Adrenal gland (tissue), 12 donors: ENCODE measurements around the gene ARHGAP19. TPM values are rescaled to one million over a fixed set of nuclear protein-coding genes. Genes with fewer than 3 reads are reported as not detected.
"Not testable (repeated sequence)": the region's sequence is repeated elsewhere in the genome, so short reads cannot be mapped to it uniquely, and the experiment has no call there.

Experiments used
- DNase-seq, 7 donors: peaks; one replicate each; pipeline ENCODE4 v3.0.0-alpha.2; 2019 to 2020
- H3K27ac ChIP-seq, 5 donors: fragments of 200-600 bp; sonication (generic) in 4 of 5; 1 replicate in 3 of 5; 2 replicates in 2 of 5; pipeline versions ENCODE4 v1.5.1 to v1.8.0; 2016 to 2020; ENCODE audit warnings: mild to moderate bottlenecking in 1 of 5
- H3K27me3 ChIP-seq: fragments of 200-600 bp; 2 replicates; pipeline ENCODE4 v1.8.0; 2021
- H3K36me3 ChIP-seq, 2 donors: fragments of 200-600 bp; replicated peaks in 1 of 2; 1 replicate in 1 of 2; 2 replicates in 1 of 2; pipeline versions ENCODE4 v1.5.1 to v1.8.0; 2018 to 2022
- H3K4me1 ChIP-seq, 2 donors: fragments of 200-600 bp; replicated peaks in 1 of 2; 1 replicate in 1 of 2; 2 replicates in 1 of 2; pipeline versions ENCODE4 v1.5.1 to v1.8.0; 2018 to 2021
- H3K4me3 ChIP-seq, 4 donors: fragments of 200-600 bp; sonication (generic) in 3 of 4; one replicate each; pipeline ENCODE4 v1.5.1; 2016 to 2018
- H3K9me3 ChIP-seq, 3 donors: fragments of 200-600 bp; sonication (generic) in 1 of 3; replicated peaks in 1 of 3; 1 replicate in 2 of 3; 2 replicates in 1 of 3; pipeline versions ENCODE4 v1.5.1 to v1.8.0; 2016 to 2021
- CTCF ChIP-seq, 6 experiments: fragments of 450-650 bp in 4 of 6; fragments of 200-600 bp in 2 of 6; sonication (generic) in 1 of 6; IDR thresholded peaks; 1 replicate in 5 of 6; 2 replicates in 1 of 6; pipeline versions ENCODE4 v1.5.1 to v1.8.0; 2016 to 2021; ENCODE audit warnings: antibody characterized with exemption in 6 of 6, mild to moderate bottlenecking in 2 of 6, moderate library complexity in 1 of 6
- POLR2A ChIP-seq, 2 donors: fragments of 450-650 bp; IDR thresholded peaks; one replicate each; pipeline ENCODE4 v1.6.1; 2017; ENCODE audit warnings: antibody characterized with exemption in 2 of 2, mild to moderate bottlenecking in 2 of 2, moderate library complexity in 1 of 2
- WGBS, 4 donors: extraction: QIAGEN DNeasy Blood & Tissue Kit in 2 of 4; methylation state at CpG; one replicate each; pipeline versions ENCODE4 v1.1.5 to v1.1.7; 2013 to 2017; 5-methylcytosine and 5-hydroxymethylcytosine counted together
- intact Hi-C, 2 donors: fragments of 100-400 bp; cut with DNase I; formaldehyde crosslinking; loops; one replicate each; pipeline versions ENCODE4 v1.14.1 to v1.15.0; 2022 to 2023
- polyA plus RNA-seq, 3 donors: library from polyadenylated mRNA; stranded (reverse); fragments of 200-250 nt in 2 of 3; fragments of 350-450 nt in 1 of 3; fragmentation: Illumina TruSeq in 1 of 3; extraction: RNeasy Lipid Tissue Mini Kit (QIAGEN cat#74804) in 1 of 3; gene quantifications; one replicate each; pipeline ENCODE4 v1.2.3, GENCODE V29; 2013 to 2014
- total RNA-seq, 9 donors: library from RNA; depleted of rRNA in 4 of 9; stranded (reverse); fragments of >200 nt in 4 of 9; fragments of 120-200 nt in 1 of 9; fragmentation: NEBNext Ultra II Directional in 1 of 9; extraction: Animal tissue kit (Norgen Biotek cat#: 25700) in 1 of 9; gene quantifications; one replicate each; pipeline versions ENCODE4 v1.1.0 to v1.2.4, GENCODE V29; 2013 to 2023
- donor health status: healthy with polysubstance abuse.
- donor health status: Bipolar disorder and iron deficiency.
- donor health status: DM: yes; HTN: yes; CAD: no.
- donor health status: DM: no; HTN: no; CAD: no.
- donor health status: DM: no; HTN: no; CAD: no.
- donor health status: DM: yes; HTN: yes; CAD: no.

ARHGAP19 gene
- total and polyA plus RNA-seq, 12 donors = 1.7 to 15.0 (median 6.8) TPM

- H3K4me3 ChIP-seq = no peak overlapping the region
- TF ChIP-seq CTCF (IDR thresholded peaks at IDR 0.05) (no peak), POLR2A (IDR thresholded peaks at IDR 0.05) (no peak)
- DNase-seq = no peak
- no peak overlapping the region for H3K27ac ChIP-seq
- no peaks in the 10 kb centered on the region for H3K9me3 ChIP-seq
- no peaks in the 10 kb centered on the region for H3K27me3 ChIP-seq
- WGBS, 4 donors = 54 to 72% (median 64%) methylated on average over 3 of the region's 9 CpGs
- no peaks in the 10 kb centered on the region for H3K36me3 ChIP-seq
- intact Hi-C loops = no loop called here
- H3K4me1 ChIP-seq = peaks cover 20 to 21% of the 10 kb centered on the region in 2 donors
Measured at GRCh38 chr10:97274828-97275227, 17.6 kb downstream of the ARHGAP19 start.

GRCh38 chr10:97273700-97274099 lies 18.7 kb downstream of the ARHGAP19 start:
- WGBS, 4 donors = 92 to 100% (median 95%) methylated on average over 3 of the region's 3 CpGs
- intact Hi-C loops = no loop called here
- DNase-seq = no peak
- no peaks in the 10 kb centered on the region for H3K9me3 ChIP-seq
- H3K4me3 ChIP-seq = no peak overlapping the region
- no peak for TF ChIP-seq POLR2A (IDR thresholded peaks at IDR 0.05)
- no peak for TF ChIP-seq CTCF (IDR thresholded peaks at IDR 0.05)
- no peaks in the 10 kb centered on the region for H3K27me3 ChIP-seq
- H3K27ac ChIP-seq = no peak overlapping the region
- peaks cover 10 to 12% of the 10 kb centered on the region in 2 donors for H3K4me1 ChIP-seq
- no peaks in the 10 kb centered on the region for H3K36me3 ChIP-seq

GRCh38 chr10:97270523-97271154 lies 21.8 kb downstream of the ARHGAP19 start:
- intact Hi-C loops = no loop called here

GRCh38 chr10:97267671-97268070 lies 24.8 kb downstream of the ARHGAP19 start:
- WGBS, 4 donors = 86 to 91% (median 88%) methylated on average over 3 to 4 of the region's 4 CpGs
- H3K27me3 ChIP-seq = no peaks in the 10 kb centered on the region
- H3K4me1 ChIP-seq = no peaks in the 10 kb centered on the region
- H3K27ac ChIP-seq = no peak overlapping the region
- intact Hi-C loops = no loop called here
- peaks cover 0 to 4% of the 10 kb centered on the region in 2 donors for H3K36me3 ChIP-seq
- DNase-seq = no peak
- TF ChIP-seq POLR2A (IDR thresholded peaks at IDR 0.05) = no peak
- TF ChIP-seq CTCF (IDR thresholded peaks at IDR 0.05) = no peak
- no peaks in the 10 kb centered on the region for H3K9me3 ChIP-seq
- no peak overlapping the region for H3K4me3 ChIP-seq

More at GRCh38 chr10:97270523-97271154, 21.8 kb downstream of the ARHGAP19 start:
- WGBS, 4 donors = 66 to 79% (median 78%) methylated on average over 3 of the region's 3 CpGs
- Histone ChIP-seq H3K27ac (no peak overlapping the region), H3K27me3 (no peaks in the 10 kb centered on the region), H3K4me3 (no peak overlapping the region), H3K36me3 (no peaks in the 10 kb centered on the region), H3K4me1 (no peaks in the 10 kb centered on the region), H3K9me3 (no peaks in the 10 kb centered on the region)
- TF ChIP-seq POLR2A (IDR thresholded peaks at IDR 0.05) (no peak), CTCF (IDR thresholded peaks at IDR 0.05) (no peak)
- no peak for DNase-seq

GRCh38 chr10:97265095-97265494 lies 27.3 kb downstream of the ARHGAP19 start:
- H3K27ac ChIP-seq, H3K9me3 ChIP-seq, intact Hi-C loops, H3K4me1 ChIP-seq, DNase-seq, H3K4me3 ChIP-seq, H3K27me3 ChIP-seq, H3K36me3 ChIP-seq: not testable (repeated sequence)
- WGBS, 4 donors = 96 to 100% (median 98%) methylated on average over 3 of the region's 3 CpGs
